Esophagus (tissue), 2 donors: ENCODE data around the gene ANAPC10. TPM values are rescaled to one million over a fixed set of nuclear protein-coding genes. Genes with fewer than 3 reads are reported as not detected.

Experiments used
- H3K27ac ChIP-seq, 2 donors: one replicate each; pipeline ENCODE4 v1.5.1; 2013; ENCODE audit warnings: low read depth in 2 of 2, mild to moderate bottlenecking in 2 of 2, inconsistent platforms in 1 of 2, low read length in 1 of 2, moderate library complexity in 1 of 2
- H3K27me3 ChIP-seq, 2 donors: one replicate each; pipeline ENCODE4 v1.6.1; 2013; ENCODE audit warnings: low read length in 2 of 2, control low read depth in 1 of 2, mild to moderate bottlenecking in 1 of 2; ENCODE audit not compliant: insufficient read depth in 2 of 2, control insufficient read depth in 1 of 2
- H3K36me3 ChIP-seq, 2 donors: one replicate each; pipeline ENCODE4 v1.6.1; 2013; ENCODE audit warnings: low read length in 1 of 2; ENCODE audit not compliant: control insufficient read depth in 2 of 2, insufficient read depth in 2 of 2
- H3K4me1 ChIP-seq, 2 donors: one replicate each; pipeline ENCODE4 v1.6.1; 2013; ENCODE audit warnings: low read length in 1 of 2; ENCODE audit not compliant: control insufficient read depth in 2 of 2, insufficient read depth in 2 of 2
- H3K4me3 ChIP-seq, 2 donors: one replicate each; pipeline ENCODE4 v1.5.1; 2013; ENCODE audit warnings: low read length in 2 of 2, mild to moderate bottlenecking in 2 of 2, low read depth in 1 of 2, moderate library complexity in 1 of 2
- H3K9me3 ChIP-seq, 2 donors: one replicate each; pipeline ENCODE4 v1.6.1; 2013; ENCODE audit warnings: mild to moderate bottlenecking in 2 of 2, low read depth in 1 of 2, low read length in 1 of 2, moderate library complexity in 1 of 2; ENCODE audit not compliant: control insufficient read depth in 2 of 2, insufficient read depth in 1 of 2
- WGBS, 2 donors: extraction: QIAGEN DNeasy Blood & Tissue Kit; methylation state at CpG; one replicate each; pipeline ENCODE4 v1.1.7; 2013; 5-methylcytosine and 5-hydroxymethylcytosine counted together
- polyA plus RNA-seq, 2 donors: library from polyadenylated mRNA; stranded (reverse); fragments of 200-250 nt; gene quantifications; one replicate each; pipeline ENCODE4 v1.2.3, GENCODE V29; 2013
- donor health status: healthy with polysubstance abuse.
- donor health status: Bipolar disorder and iron deficiency.

Gene ANAPC10
- polyA plus RNA-seq, 2 donors, result 6.2 to 11.7 TPM

- no peaks in the 10 kb centered on the region for H3K36me3 ChIP-seq
- H3K27me3 ChIP-seq, result no peaks in the 10 kb centered on the region
- WGBS, 2 donors, result 83 to 85% methylated on average over 3 of the region's 3 CpGs
- no peak overlapping the region for H3K27ac ChIP-seq
- peaks cover 0 to 1% of the 10 kb centered on the region in 2 donors for H3K4me1 ChIP-seq
- H3K4me3 ChIP-seq, result no peak overlapping the region
- no peaks in the 10 kb centered on the region for H3K9me3 ChIP-seq
Measured at GRCh38 chr4:145103496-145103895, 5.5 kb upstream of the ANAPC10 start.

- Histone ChIP-seq H3K9me3 (no peaks in the 10 kb centered on the region), H3K4me3 (no peak overlapping the region), H3K36me3 (no peaks in the 10 kb centered on the region), H3K27ac (no peak overlapping the region), H3K27me3 (no peaks in the 10 kb centered on the region), H3K4me1 (peaks cover 0 to 1% of the 10 kb centered on the region in 2 donors)
- WGBS, 2 donors, result 87 to 89% methylated on average over 2 of the region's 2 CpGs
Measured at GRCh38 chr4:145102619-145103018, 4.6 kb upstream of the ANAPC10 start.

- Histone ChIP-seq H3K36me3 (no peaks in the 10 kb centered on the region), H3K4me1 (peaks cover 0 to 1% of the 10 kb centered on the region in 2 donors), H3K27ac (no peak overlapping the region), H3K4me3 (no peak overlapping the region), H3K27me3 (no peaks in the 10 kb centered on the region), H3K9me3 (no peaks in the 10 kb centered on the region)
- WGBS, 2 donors, result 93 to 96% methylated on average over 1 of the region's 1 CpG
Measured at GRCh38 chr4:145101091-145101490, 3.1 kb upstream of the ANAPC10 start.

- 10 to 17% methylated on average over 5 of the region's 5 CpGs for WGBS, 2 donors
- Histone ChIP-seq H3K4me1 (peaks cover 0 to 1% of the 10 kb centered on the region in 2 donors), H3K27ac (no peak overlapping the region), H3K9me3 (no peaks in the 10 kb centered on the region), H3K4me3 (peak overlapping the region in 1 of 2 donors; percentile 95), H3K36me3 (peaks cover 0 to 3% of the 10 kb centered on the region in 2 donors), H3K27me3 (no peaks in the 10 kb centered on the region)
Measured at GRCh38 chr4:145099653-145100052, 1.7 kb upstream of the ANAPC10 start.

GRCh38 chr4:145098675-145099037 lies 660 bp upstream of the ANAPC10 start:
- 0 to 1% methylated on average over 8 to 9 of the region's 9 CpGs for WGBS, 2 donors
- peaks cover 0 to 1% of the 10 kb centered on the region in 2 donors for H3K4me1 ChIP-seq
- H3K9me3 ChIP-seq, result peaks cover 0 to 2% of the 10 kb centered on the region in 2 donors
- peaks cover 0 to 3% of the 10 kb centered on the region in 2 donors for H3K36me3 ChIP-seq
- H3K27ac ChIP-seq, result peak overlapping the region; percentile 95 to 97
- peak overlapping the region; percentile 93 to 95 for H3K4me3 ChIP-seq
- no peaks in the 10 kb centered on the region for H3K27me3 ChIP-seq

GRCh38 chr4:145097331-145097820 lies 620 bp downstream of the ANAPC10 start:
- Histone ChIP-seq H3K4me3 (peak overlapping the region; percentile 93 to 95), H3K4me1 (peaks cover 0 to 1% of the 10 kb centered on the region in 2 donors), H3K9me3 (peaks cover 0 to 2% of the 10 kb centered on the region in 2 donors), H3K27ac (peak overlapping the region; percentile 95 to 97), H3K36me3 (peaks cover 0 to 3% of the 10 kb centered on the region in 2 donors), H3K27me3 (no peaks in the 10 kb centered on the region)
- 5% methylated on average over 10 of the region's 10 CpGs for WGBS, 2 donors

GRCh38 chr4:145093638-145094037 lies 4.4 kb downstream of the ANAPC10 start:
- peaks cover 0 to 2% of the 10 kb centered on the region in 2 donors for H3K9me3 ChIP-seq
- no peak overlapping the region for H3K4me3 ChIP-seq
- 99% methylated on average over 2 of the region's 2 CpGs for WGBS, 2 donors
- no peaks in the 10 kb centered on the region for H3K4me1 ChIP-seq
- H3K27ac ChIP-seq, result no peak overlapping the region
- peaks cover 0 to 3% of the 10 kb centered on the region in 2 donors for H3K36me3 ChIP-seq
- no peaks in the 10 kb centered on the region for H3K27me3 ChIP-seq

- Histone ChIP-seq H3K27ac (no peak overlapping the region), H3K36me3 (peaks cover 0 to 3% of the 10 kb centered on the region in 2 donors), H3K27me3 (no peaks in the 10 kb centered on the region), H3K4me1 (no peaks in the 10 kb centered on the region), H3K4me3 (no peak overlapping the region), H3K9me3 (peaks cover 0 to 2% of the 10 kb centered on the region in 2 donors)
- 91 to 92% methylated on average over 1 of the region's 1 CpG for WGBS, 2 donors
Measured at GRCh38 chr4:145090380-145090779, 7.6 kb downstream of the ANAPC10 start.

GRCh38 chr4:145083891-145084605 lies 13.9 kb downstream of the ANAPC10 start:
- peaks cover 0 to 2% of the 10 kb centered on the region in 2 donors for H3K4me1 ChIP-seq
- peaks cover 0 to 2% of the 10 kb centered on the region in 2 donors for H3K36me3 ChIP-seq

GRCh38 chr4:145081756-145082155 lies 16.2 kb downstream of the ANAPC10 start:
- Histone ChIP-seq H3K4me1 (peaks cover 0 to 2% of the 10 kb centered on the region in 2 donors), H3K36me3 (peaks cover 0 to 2% of the 10 kb centered on the region in 2 donors), H3K27me3 (no peaks in the 10 kb centered on the region), H3K4me3 (no peak overlapping the region), H3K9me3 (no peaks in the 10 kb centered on the region), H3K27ac (no peak overlapping the region)
- 96 to 100% methylated on average over 1 of the region's 1 CpG for WGBS, 2 donors

More at GRCh38 chr4:145083891-145084605, 13.9 kb downstream of the ANAPC10 start:
- no peak overlapping the region for H3K27ac ChIP-seq
- no peak overlapping the region for H3K4me3 ChIP-seq
- H3K27me3 ChIP-seq, result no peaks in the 10 kb centered on the region
- H3K9me3 ChIP-seq, result no peaks in the 10 kb centered on the region
- 91 to 92% methylated on average over 1 of the region's 1 CpG for WGBS, 2 donors
